ENCODE data around the gene ATXN7L1.

GRCh38 chr7:105664816-105665525 lies 211.4 kb downstream of the ATXN7L1 start:
- TF ChIP-seq POLR2A (IDR thresholded peaks at IDR 0.05) (no peak), CTCF (IDR thresholded peaks at IDR 0.05) (no peak)

Measured in esophagus squamous epithelium (tissue), 4 donors.